ENCODE results near the gene PPP1R8. TPM values are rescaled to one million over a fixed set of nuclear protein-coding genes. Genes with fewer than 3 reads are reported as not detected.
"Not testable (repeated sequence)": the region's sequence is repeated elsewhere in the genome, so short reads cannot be mapped to it uniquely, and the experiment has no call there.

The PPP1R8 gene
- 10 to 100 TPM; 63.4 to 70.8 TPM for total RNA-seq

DNA sequence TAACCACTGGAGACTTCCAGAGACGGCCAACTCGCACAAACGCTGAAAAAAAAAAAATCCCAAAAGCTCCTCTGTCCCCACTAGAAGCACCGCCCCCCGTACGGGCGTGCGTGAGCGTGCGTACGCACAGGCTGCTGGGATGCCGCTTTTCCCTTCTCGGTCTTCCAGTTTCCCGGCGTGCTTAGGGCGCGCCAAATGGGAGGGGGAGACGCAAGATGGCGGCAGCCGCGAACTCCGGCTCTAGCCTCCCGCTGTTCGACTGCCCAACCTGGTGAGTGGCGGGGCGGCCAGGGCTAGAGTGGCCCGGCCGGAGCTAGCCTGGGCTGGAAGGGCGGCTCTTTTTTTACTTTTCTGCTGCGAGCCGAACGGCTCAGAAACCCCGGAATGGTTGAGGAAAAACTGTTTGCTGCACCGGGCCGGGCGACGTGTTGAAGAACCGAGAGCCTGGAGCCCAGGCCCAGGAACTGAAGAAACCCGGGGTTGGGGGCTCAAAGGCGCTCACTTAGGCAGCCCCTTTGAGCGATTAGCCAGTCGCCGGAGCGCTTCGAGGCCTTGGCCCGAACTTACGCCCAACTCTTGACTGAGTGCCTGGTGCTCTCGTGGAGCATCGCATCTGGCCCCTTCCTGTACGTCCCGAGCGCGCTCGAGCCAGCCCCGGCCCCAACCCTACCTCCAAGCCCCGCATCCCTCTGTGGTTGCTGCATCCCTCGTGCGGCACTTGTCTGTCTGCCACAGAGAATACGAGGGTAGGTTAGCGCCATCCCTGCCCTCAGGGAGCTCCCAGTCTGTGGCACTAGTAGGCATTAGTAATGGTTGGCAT lies at the start of gene PPP1R8:
TSS of gene PPP1R8 (plus strand) at position 162 of the 820 bp plus-strand sequence. CDS start at position 216, 54 bp downstream.
- ChIA-PET CTCF (interaction anchor here (0.7 to 1.3 kb wide), 2 partner anchors 130 to 216 kb away, joined by 3 to 4 read pairs; no protein-coding TSS in a partner anchor), POLR2A (interaction anchor here (0.6 to 2.2 kb wide), 11 partner anchors 9 to 539 kb away, joined by 3 to 23 read pairs (median 5); partner anchors contain the start of genes FAM76A, MED18 and STX12)

- CTCF ChIA-PET = no interaction called here
- POLR2A ChIA-PET = interaction anchor here (0.8 kb wide), 1 partner anchor 11 kb away, joined by 4 read pairs; the partner anchor contains the start of gene STX12
These were observed 47.6 kb upstream of the PPP1R8 start for GRCh38 chr1:27782950-27783349.

- POLR2A ChIA-PET = interaction anchor here (1.0 kb wide), 1 partner anchor 12 kb away, joined by 3 read pairs; the partner anchor contains the start of gene STX12
- CTCF ChIA-PET = no interaction called here
These were observed 45.9 kb upstream of the PPP1R8 start for GRCh38 chr1:27784700-27785099.

DNA sequence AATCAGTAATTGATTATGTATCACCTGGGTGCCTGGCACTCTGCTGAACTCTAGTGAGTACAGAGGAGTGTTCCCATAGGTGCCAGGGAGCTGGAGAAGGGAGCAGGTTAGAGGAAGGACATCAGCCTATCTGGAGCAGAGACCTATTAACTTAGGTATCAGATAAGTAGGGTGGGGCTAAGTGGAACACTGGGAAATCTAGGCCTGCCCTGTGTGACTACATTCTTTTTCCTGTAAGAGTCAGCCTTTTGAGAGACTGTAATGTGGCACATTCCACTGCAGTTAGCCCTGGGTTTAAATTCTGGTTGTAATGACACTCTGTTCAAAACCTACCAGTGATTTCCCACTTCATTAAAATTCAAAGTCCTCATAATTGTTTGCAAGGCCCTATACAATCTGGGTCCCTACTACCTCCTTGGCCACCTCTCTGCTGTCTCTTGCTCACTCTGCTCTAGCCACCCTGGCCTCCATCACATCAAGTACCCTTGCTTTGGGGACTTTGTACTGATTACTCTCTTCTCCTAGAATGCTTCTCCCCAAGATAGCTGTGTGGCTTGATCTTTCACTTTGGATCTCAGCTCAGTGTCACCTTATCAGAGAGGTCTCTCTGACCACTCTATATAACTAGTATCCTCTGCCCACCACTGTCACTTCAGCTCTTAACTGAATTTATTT lies 44.7 kb upstream of the PPP1R8 start:
- ChIA-PET CTCF (interaction anchor here (0.5 to 1.3 kb wide), 3 partner anchors 47 to 347 kb away, joined by 3 read pairs; no protein-coding TSS in a partner anchor), POLR2A (no interaction called here)

GRCh38 chr1:27787895-27788294 lies 42.7 kb upstream of the PPP1R8 start:
- CTCF ChIA-PET = no interaction called here

GRCh38 chr1:27789540-27790041 lies 41.0 kb upstream of the PPP1R8 start:
- CTCF ChIA-PET = interaction anchor here (1.1 to 1.5 kb wide), 2 partner anchors 68 to 120 kb away, joined by 3 to 4 read pairs; no protein-coding TSS in a partner anchor
- POLR2A ChIA-PET = no interaction called here

More at GRCh38 chr1:27787895-27788294, 42.7 kb upstream of the PPP1R8 start:
- POLR2A ChIA-PET = interaction anchor here (1.1 kb wide), 1 partner anchor 43 kb away, joined by 4 read pairs; the partner anchor contains the start of gene PPP1R8

DNA sequence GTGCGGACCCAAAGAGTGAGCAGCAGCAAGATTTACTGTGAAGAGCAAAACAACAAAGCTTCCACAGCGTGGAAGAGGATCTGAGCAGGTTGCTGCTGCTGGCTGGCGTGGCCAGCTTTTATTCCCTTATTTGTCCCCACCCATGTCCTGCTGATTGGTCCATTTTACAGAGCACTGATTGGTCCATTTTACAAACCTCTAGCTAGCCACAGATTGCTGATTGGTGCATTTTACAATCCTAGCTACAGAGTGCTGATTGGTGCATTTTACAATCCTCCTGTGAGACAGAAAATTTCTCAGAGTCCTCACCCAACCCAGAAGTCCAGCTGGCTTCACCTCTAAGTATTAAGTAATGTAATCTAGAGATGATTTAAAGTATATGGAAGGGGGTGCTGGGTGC lies 40.3 kb upstream of the PPP1R8 start:
- POLR2A ChIA-PET = not testable (repeated sequence)
- CTCF ChIA-PET = interaction anchor here (1.5 kb wide), 1 partner anchor 121 kb away, joined by 4 read pairs; no protein-coding TSS in a partner anchor

DNA sequence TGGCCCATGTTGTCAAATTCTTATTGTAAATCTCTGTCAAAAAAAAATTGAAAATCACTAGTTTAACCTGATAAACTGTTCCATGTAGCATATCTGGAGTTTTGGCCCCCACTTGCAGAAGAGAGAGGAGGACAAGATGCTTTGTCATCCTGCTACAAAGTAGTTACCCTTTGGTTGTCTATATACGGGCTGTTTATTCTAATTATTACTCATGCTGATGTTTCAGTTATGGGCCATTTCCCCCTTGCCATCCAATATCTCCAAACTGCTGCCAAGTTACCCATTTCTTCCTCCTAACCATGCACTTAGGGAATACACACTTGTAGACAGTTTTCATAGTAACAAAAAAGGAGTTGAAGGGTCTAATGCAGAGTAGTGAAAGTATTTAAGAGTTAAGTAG lies 35.0 kb upstream of the PPP1R8 start:
- POLR2A ChIA-PET = no interaction called here
- CTCF ChIA-PET = no interaction called here

DNA sequence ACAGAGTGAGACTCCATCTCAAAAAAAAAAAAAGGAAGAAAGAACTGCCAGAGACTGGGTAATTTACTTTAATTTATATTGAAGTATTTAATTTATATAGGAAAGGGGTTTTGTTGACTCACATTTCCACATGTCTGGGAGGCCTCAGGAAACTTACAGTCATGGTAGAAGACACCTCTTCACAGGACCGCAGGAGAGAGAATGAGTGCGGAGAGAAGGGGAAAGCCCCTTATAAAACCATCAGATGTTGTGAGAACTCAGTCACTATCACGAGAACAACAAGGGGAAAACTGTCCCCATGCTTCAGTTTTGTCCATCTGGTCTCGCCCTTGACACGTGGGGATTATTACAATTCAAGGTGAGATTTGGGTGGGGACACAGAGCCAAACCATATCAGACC lies 25.8 kb upstream of the PPP1R8 start:
- POLR2A ChIA-PET = no interaction called here
- CTCF ChIA-PET = no interaction called here

GRCh38 chr1:27806758-27807157 lies 23.8 kb upstream of the PPP1R8 start:
- ChIA-PET POLR2A (no interaction called here), CTCF (no interaction called here)

DNA sequence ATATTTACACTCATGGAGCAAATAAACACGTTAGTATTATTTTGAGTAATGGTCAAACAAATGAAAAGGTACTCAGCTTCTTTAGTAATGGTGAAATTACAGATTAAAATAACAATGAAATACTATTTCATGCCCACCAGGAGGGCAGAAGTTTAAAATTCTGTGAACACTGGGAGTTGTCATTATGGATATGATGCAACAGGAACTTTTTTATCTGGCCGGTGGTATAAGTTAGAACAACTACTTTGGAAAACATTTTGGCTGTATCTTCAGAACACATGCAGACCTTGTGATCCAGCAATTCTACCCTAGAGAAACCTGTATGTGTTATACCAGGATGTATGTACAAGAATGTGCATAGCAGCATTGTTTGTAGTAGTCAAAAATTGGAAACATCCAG lies 23.2 kb upstream of the PPP1R8 start:
- ChIA-PET POLR2A (no interaction called here), CTCF (no interaction called here)

- CTCF ChIA-PET, POLR2A ChIA-PET: not testable (repeated sequence)
These were observed 22.5 kb upstream of the PPP1R8 start for GRCh38 chr1:27808131-27808530.

DNA sequence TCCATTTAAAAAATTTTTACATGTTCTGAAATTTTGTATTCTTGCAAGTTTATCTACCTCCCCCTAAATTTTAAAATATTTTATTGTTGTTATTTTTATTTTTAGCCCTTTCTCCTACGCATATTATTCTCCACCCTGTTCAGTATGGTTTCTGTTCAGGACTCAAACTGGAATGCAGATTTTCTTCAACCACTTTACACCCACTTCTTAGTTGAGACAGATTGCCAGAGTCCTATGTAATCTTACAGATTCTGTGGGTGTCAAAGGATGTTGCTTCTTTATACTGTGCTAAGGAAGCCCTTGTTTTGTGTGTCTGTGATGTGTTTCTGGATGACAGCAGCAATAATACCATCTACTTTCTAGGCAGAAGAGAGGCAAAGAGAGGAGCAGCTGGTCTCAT lies 20.7 kb upstream of the PPP1R8 start:
- POLR2A ChIA-PET = no interaction called here
- CTCF ChIA-PET = no interaction called here

DNA sequence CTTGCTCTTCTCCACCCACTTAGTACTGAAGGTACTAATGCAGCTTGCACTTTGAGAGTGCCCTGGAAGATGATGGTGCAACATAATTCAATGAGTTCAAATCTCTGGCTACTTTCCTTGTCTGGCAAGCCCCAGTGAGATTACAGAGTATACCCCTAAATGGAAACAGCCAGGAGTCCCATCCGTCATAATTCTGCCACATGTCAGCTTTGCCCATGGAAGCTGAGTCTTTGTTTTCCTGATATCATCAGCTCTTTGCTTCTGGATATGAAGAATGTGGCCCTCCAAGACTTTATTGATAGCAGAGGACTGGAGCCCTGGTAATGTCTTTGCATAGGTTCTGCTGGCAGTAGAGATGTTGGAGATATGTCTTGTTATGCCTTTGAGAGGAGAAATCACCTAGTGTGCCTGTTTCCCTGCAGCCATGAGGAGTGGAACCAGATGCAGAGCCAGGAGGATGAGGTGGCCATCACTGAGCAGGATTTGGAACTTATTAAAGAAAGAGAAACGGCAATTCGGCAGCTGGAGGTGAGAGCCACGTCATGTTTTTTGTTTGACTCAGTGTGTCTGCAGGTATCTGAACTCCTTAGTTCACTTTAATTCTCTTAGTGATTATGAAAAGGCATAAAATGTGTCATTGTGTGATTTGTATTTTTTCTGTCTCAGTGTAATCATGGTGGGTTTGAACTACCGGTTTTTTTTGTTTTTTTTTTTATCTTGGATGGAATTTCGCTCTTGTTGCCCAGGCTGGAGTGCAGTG lies 18.7 kb upstream of the PPP1R8 start:
- POLR2A ChIA-PET = no interaction called here
- CTCF ChIA-PET = no interaction called here

- ChIA-PET POLR2A (no interaction called here), CTCF (interaction anchor here (0.5 kb wide), 1 partner anchor 367 kb away, joined by 3 read pairs; no protein-coding TSS in a partner anchor)
These were observed 13.5 kb upstream of the PPP1R8 start for GRCh38 chr1:27816921-27817630.

DNA sequence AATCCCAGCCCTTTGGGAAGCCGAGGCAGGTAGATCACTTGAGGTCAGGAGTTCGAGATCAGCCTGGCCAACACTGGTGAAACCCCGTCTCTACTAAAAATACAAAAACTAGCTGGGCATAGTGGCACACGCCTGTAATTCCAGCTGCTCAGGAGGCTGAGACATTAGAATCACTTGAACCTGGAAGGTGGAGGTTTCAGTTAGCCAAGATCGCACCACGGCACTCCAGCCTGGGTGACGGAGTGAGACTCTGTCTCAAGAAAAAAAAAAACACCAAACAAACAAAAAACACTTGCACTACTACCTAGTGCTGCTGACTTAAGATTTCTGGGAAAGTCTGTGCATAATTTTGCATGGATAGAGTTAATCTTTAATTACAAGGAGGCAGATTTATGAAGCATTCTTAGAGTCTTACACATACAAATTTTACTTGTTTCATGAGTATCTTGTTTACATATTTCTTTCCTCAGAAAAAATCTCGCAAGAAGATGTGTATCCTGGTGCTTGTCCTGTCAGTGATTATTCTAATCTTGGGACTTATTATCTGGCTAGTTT lies 8.7 kb upstream of the PPP1R8 start:
- CTCF ChIA-PET = interaction anchor here (0.7 kb wide), 1 partner anchor 49 kb away, joined by 3 read pairs; no protein-coding TSS in a partner anchor
- POLR2A ChIA-PET = no interaction called here

DNA sequence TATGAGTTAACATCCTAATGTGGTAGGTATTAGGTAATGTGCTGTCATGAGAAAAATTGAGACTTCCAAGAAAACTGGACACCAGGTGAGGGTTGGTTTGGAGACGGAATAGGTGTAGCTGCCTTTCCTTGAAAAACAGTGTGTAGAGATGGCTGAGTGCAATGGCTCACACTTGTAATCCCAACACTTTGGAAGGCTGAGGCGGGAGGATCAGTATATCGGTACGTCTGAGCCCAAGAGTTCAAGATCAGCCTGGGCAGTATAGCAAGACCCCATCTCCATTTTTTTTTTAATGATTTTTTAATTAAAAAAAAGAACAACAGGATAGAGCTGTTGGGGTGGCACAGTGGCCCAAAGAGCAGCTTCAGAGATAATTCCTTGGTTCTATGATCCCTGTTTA lies 6.8 kb upstream of the PPP1R8 start:
- ChIA-PET POLR2A (no interaction called here), CTCF (no interaction called here)

DNA sequence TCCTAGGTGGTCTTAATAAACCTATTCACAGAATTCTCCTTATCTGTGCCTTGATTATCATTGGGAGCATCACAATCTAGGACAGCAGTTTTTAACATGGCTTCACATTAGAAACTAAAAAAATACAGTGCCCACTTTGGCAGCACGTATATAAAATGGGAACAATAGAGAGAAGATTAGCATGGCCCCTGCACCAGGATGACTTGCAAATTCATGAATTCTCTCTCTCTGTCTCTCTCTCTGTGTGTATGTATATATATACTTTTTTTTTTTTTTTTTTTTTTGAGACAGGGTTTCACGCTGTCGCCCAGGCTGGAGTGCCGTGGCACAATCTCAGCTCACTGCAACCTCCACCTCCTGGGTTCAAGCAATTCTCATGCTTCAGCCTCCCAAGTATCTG lies 6.2 kb upstream of the PPP1R8 start:
- ChIA-PET POLR2A (no interaction called here), CTCF (no interaction called here)

All from activated CD8-positive, alpha-beta memory T cell treated with anti-CD3 and anti-CD28 coated beads for 36 hours (primary cell).